ENCODE results near the gene NMRK2.

Gene NMRK2

GRCh38 chr19:3987619-3988371 lies 54.9 kb downstream of the NMRK2 start:
- TF ChIP-seq POLR2A (IDR thresholded peaks at IDR 0.05; ENCODE audit: low read depth, low read length) (no peak), PAX5 (IDR thresholded peaks at IDR 0.05; ENCODE audit: insufficient read depth, low read length, severe bottlenecking) (peak; percentile 60), POU2F2 (IDR thresholded peaks at IDR 0.05; ENCODE audit: low read depth, low read length) (no peak)
- FAIRE-seq (no peak), DNase-seq (ENCODE audit: insufficient read length, low spot score) (peak; percentile 63)

GRCh38 chr19:3990815-3991117 lies 57.9 kb downstream of the NMRK2 start:
- TF ChIP-seq SPI1 (IDR thresholded peaks at IDR 0.05; ENCODE audit: low read depth, low read length) (no peak), PAX5 (IDR thresholded peaks at IDR 0.05; ENCODE audit: insufficient read depth, low read length, severe bottlenecking) (no peak), POU2F2 (IDR thresholded peaks at IDR 0.05; ENCODE audit: low read depth, low read length) (no peak), POLR2A (IDR thresholded peaks at IDR 0.05; ENCODE audit: low read depth, low read length) (no peak), POLR2AphosphoS5 (IDR thresholded peaks at IDR 0.05; ENCODE audit: low read depth, low read length) (no peak), TAF1 (IDR thresholded peaks at IDR 0.05; ENCODE audit: low read depth, low read length) (no peak)
- no peak for DNase-seq (ENCODE audit: insufficient read length, low spot score)
- FAIRE-seq: no peak

Data from GM12891 (cell line).